ENCODE measurements around the gene SYTL3. TPM values are rescaled to one million over a fixed set of nuclear protein-coding genes. Genes with fewer than 3 reads are reported as not detected.

Gene SYTL3
- total RNA-seq, 1 donor from 2014 or later = 0.77 TPM

GRCh38 chr6:158735009-158735408, 85.2 kb downstream of the SYTL3 start:
- no peaks in the 10 kb centered on the region for H3K9me3 Mint-ChIP-seq (ENCODE audit: unreplicated experiment)
- TF ChIP-seq CTCF (IDR thresholded peaks at IDR 0.05; ENCODE audit: unreplicated experiment) = no peak
- H3K4me3 Mint-ChIP-seq (ENCODE audit: unreplicated experiment) = no peak overlapping the region
- no peak overlapping the region for H3K27ac Mint-ChIP-seq (ENCODE audit: unreplicated experiment)
- DNase-seq (ENCODE audit: low spot score) = no peak
- peaks cover 8% of the 10 kb centered on the region for H3K36me3 Mint-ChIP-seq (ENCODE audit: low read depth, unreplicated experiment)
- H3K4me1 Mint-ChIP-seq (ENCODE audit: unreplicated experiment) = no peaks in the 10 kb centered on the region
- peaks cover 3% of the 10 kb centered on the region for H3K27me3 Mint-ChIP-seq (ENCODE audit: unreplicated experiment)

- Mint-ChIP-seq H3K27me3 (ENCODE audit: unreplicated experiment) (no peaks in the 10 kb centered on the region), H3K9me3 (ENCODE audit: unreplicated experiment) (no peaks in the 10 kb centered on the region), H3K4me1 (ENCODE audit: unreplicated experiment) (no peaks in the 10 kb centered on the region), H3K36me3 (ENCODE audit: low read depth, unreplicated experiment) (peaks cover 7% of the 10 kb centered on the region), H3K27ac (ENCODE audit: unreplicated experiment) (no peak overlapping the region), H3K4me3 (ENCODE audit: unreplicated experiment) (no peak overlapping the region)
- TF ChIP-seq CTCF (IDR thresholded peaks at IDR 0.05; ENCODE audit: unreplicated experiment) = no peak
- DNase-seq (ENCODE audit: low spot score) = no peak
These were observed 87.3 kb downstream of the SYTL3 start for GRCh38 chr6:158737082-158737709.

GRCh38 chr6:158737710-158738615, 88.1 kb downstream of the SYTL3 start:
- no peak for TF ChIP-seq CTCF (IDR thresholded peaks at IDR 0.05; ENCODE audit: unreplicated experiment)
- H3K4me1 Mint-ChIP-seq (ENCODE audit: unreplicated experiment) = no peaks in the 10 kb centered on the region
- peaks cover 5% of the 10 kb centered on the region for H3K36me3 Mint-ChIP-seq (ENCODE audit: low read depth, unreplicated experiment)
- no peak overlapping the region for H3K27ac Mint-ChIP-seq (ENCODE audit: unreplicated experiment)
- H3K9me3 Mint-ChIP-seq (ENCODE audit: unreplicated experiment) = no peaks in the 10 kb centered on the region
- H3K27me3 Mint-ChIP-seq (ENCODE audit: unreplicated experiment) = no peaks in the 10 kb centered on the region
- no peak overlapping the region for H3K4me3 Mint-ChIP-seq (ENCODE audit: unreplicated experiment)
- DNase-seq (ENCODE audit: low spot score) = no peak

GRCh38 chr6:158739673-158740072, 89.8 kb downstream of the SYTL3 start:
- no peak for TF ChIP-seq CTCF (IDR thresholded peaks at IDR 0.05; ENCODE audit: unreplicated experiment)
- H3K4me1 Mint-ChIP-seq (ENCODE audit: unreplicated experiment) = no peaks in the 10 kb centered on the region

More at GRCh38 chr6:158739673-158740072, 89.8 kb downstream of the SYTL3 start:
- no peak for DNase-seq (ENCODE audit: low spot score)
- Mint-ChIP-seq H3K9me3 (ENCODE audit: unreplicated experiment) (no peaks in the 10 kb centered on the region), H3K27me3 (ENCODE audit: unreplicated experiment) (peaks cover 2% of the 10 kb centered on the region), H3K36me3 (ENCODE audit: low read depth, unreplicated experiment) (peaks cover 5% of the 10 kb centered on the region), H3K4me3 (ENCODE audit: unreplicated experiment) (no peak overlapping the region), H3K27ac (ENCODE audit: unreplicated experiment) (no peak overlapping the region)

All from endothelial cell (in vitro differentiated cells).